ENCODE measurements around the gene TNFRSF18.

The TNFRSF18 gene

GRCh38 chr1:1236176-1236763 lies 29.9 kb upstream of the TNFRSF18 start:
- no peak overlapping the region for H3K9ac ChIP-seq (ENCODE audit: low read depth, low read length)
- no peaks in the 10 kb centered on the region for H3K9me3 ChIP-seq (ENCODE audit: control insufficient read depth, insufficient read depth, low read length)
- no peaks in the 10 kb centered on the region for H3K36me3 ChIP-seq (ENCODE audit: insufficient read depth, low read length)
- peaks cover 4% of the 10 kb centered on the region; the same call in 1 of the 2 replicates for H3K4me1 ChIP-seq (ENCODE audit: insufficient read depth, low read length)

- Histone ChIP-seq H3K4me1 (ENCODE audit: insufficient read depth, low read length) (peaks cover 4% of the 10 kb centered on the region; the same call in 1 of the 2 replicates), H3K9ac (ENCODE audit: low read depth, low read length) (no peak overlapping the region), H3K36me3 (ENCODE audit: insufficient read depth, low read length) (no peaks in the 10 kb centered on the region)
These were observed 28.8 kb upstream of the TNFRSF18 start for GRCh38 chr1:1235016-1235744.

GRCh38 chr1:1234180-1234808 lies 27.9 kb upstream of the TNFRSF18 start:
- Histone ChIP-seq H3K4me1 (ENCODE audit: insufficient read depth, low read length) (peaks cover 4% of the 10 kb centered on the region; the same call in 1 of the 2 replicates), H3K9ac (ENCODE audit: low read depth, low read length) (no peak overlapping the region), H3K36me3 (ENCODE audit: insufficient read depth, low read length) (no peaks in the 10 kb centered on the region), H3K9me3 (ENCODE audit: control insufficient read depth, insufficient read depth, low read length) (no peaks in the 10 kb centered on the region)

More at GRCh38 chr1:1235016-1235744, 28.8 kb upstream of the TNFRSF18 start:
- no peaks in the 10 kb centered on the region for H3K9me3 ChIP-seq (ENCODE audit: control insufficient read depth, insufficient read depth, low read length)

GRCh38 chr1:1233567-1233892 lies 27.1 kb upstream of the TNFRSF18 start:
- no peak overlapping the region for H3K9ac ChIP-seq (ENCODE audit: low read depth, low read length)
- no peaks in the 10 kb centered on the region for H3K9me3 ChIP-seq (ENCODE audit: control insufficient read depth, insufficient read depth, low read length)
- H3K36me3 ChIP-seq (ENCODE audit: insufficient read depth, low read length) = no peaks in the 10 kb centered on the region
- peaks cover 4% of the 10 kb centered on the region; the same call in 1 of the 2 replicates for H3K4me1 ChIP-seq (ENCODE audit: insufficient read depth, low read length)

GRCh38 chr1:1232796-1233566 lies 26.6 kb upstream of the TNFRSF18 start:
- Histone ChIP-seq H3K9ac (ENCODE audit: low read depth, low read length) (peak overlapping the region; percentile 30; the same call in 1 of the 2 replicates), H3K36me3 (ENCODE audit: insufficient read depth, low read length) (no peaks in the 10 kb centered on the region), H3K9me3 (ENCODE audit: control insufficient read depth, insufficient read depth, low read length) (no peaks in the 10 kb centered on the region), H3K4me1 (ENCODE audit: insufficient read depth, low read length) (peaks cover 4% of the 10 kb centered on the region; the same call in 1 of the 2 replicates)

GRCh38 chr1:1232208-1232795 lies 25.9 kb upstream of the TNFRSF18 start, which contains the start of gene B3GALT6:
Gene B3GALT6 (plus strand): TSS chr1:1232237. CDS start chr1:1232279, 42 bp downstream.
- H3K9me3 ChIP-seq (ENCODE audit: control insufficient read depth, insufficient read depth, low read length) = no peaks in the 10 kb centered on the region
- H3K36me3 ChIP-seq (ENCODE audit: insufficient read depth, low read length) = no peaks in the 10 kb centered on the region

GRCh38 chr1:1231400-1232207 lies 25.2 kb upstream of the TNFRSF18 start, which contains the start of gene SDF4:
Gene SDF4 (minus strand): TSS chr1:1232001. CDS start chr1:1228772, 3,229 bp downstream.
- no peaks in the 10 kb centered on the region for H3K4me1 ChIP-seq (ENCODE audit: insufficient read depth, low read length)
- H3K36me3 ChIP-seq (ENCODE audit: insufficient read depth, low read length) = no peaks in the 10 kb centered on the region
- H3K9ac ChIP-seq (ENCODE audit: low read depth, low read length) = peak within 1 kb of the TSS; percentile 91
- no peaks in the 10 kb centered on the region for H3K9me3 ChIP-seq (ENCODE audit: control insufficient read depth, insufficient read depth, low read length)

More at GRCh38 chr1:1232208-1232795, 25.9 kb upstream of the TNFRSF18 start, which contains the start of gene B3GALT6:
- Histone ChIP-seq H3K4me1 (ENCODE audit: insufficient read depth, low read length) (peaks cover 4% of the 10 kb centered on the region; the same call in 1 of the 2 replicates), H3K9ac (ENCODE audit: low read depth, low read length) (peak within 1 kb of the TSS; percentile 91)

- Histone ChIP-seq H3K4me1 (ENCODE audit: insufficient read depth, low read length) (no peaks in the 10 kb centered on the region), H3K9ac (ENCODE audit: low read depth, low read length) (peak overlapping the region; percentile 91), H3K36me3 (ENCODE audit: insufficient read depth, low read length) (no peaks in the 10 kb centered on the region), H3K9me3 (ENCODE audit: control insufficient read depth, insufficient read depth, low read length) (no peaks in the 10 kb centered on the region)
These were observed 24.4 kb upstream of the TNFRSF18 start for GRCh38 chr1:1230656-1231399.

- H3K9ac ChIP-seq (ENCODE audit: low read depth, low read length) = no peak overlapping the region
- H3K36me3 ChIP-seq (ENCODE audit: insufficient read depth, low read length) = no peaks in the 10 kb centered on the region
- H3K4me1 ChIP-seq (ENCODE audit: insufficient read depth, low read length) = no peaks in the 10 kb centered on the region
- no peaks in the 10 kb centered on the region for H3K9me3 ChIP-seq (ENCODE audit: control insufficient read depth, insufficient read depth, low read length)
These were observed 23.4 kb upstream of the TNFRSF18 start for GRCh38 chr1:1229770-1230169.

GRCh38 chr1:1228596-1229321 lies 22.4 kb upstream of the TNFRSF18 start:
- H3K9ac ChIP-seq (ENCODE audit: low read depth, low read length) = no peak overlapping the region
- no peaks in the 10 kb centered on the region for H3K4me1 ChIP-seq (ENCODE audit: insufficient read depth, low read length)
- no peaks in the 10 kb centered on the region for H3K36me3 ChIP-seq (ENCODE audit: insufficient read depth, low read length)
- H3K9me3 ChIP-seq (ENCODE audit: control insufficient read depth, insufficient read depth, low read length) = no peaks in the 10 kb centered on the region

- H3K9ac ChIP-seq (ENCODE audit: low read depth, low read length) = no peak overlapping the region
- H3K36me3 ChIP-seq (ENCODE audit: insufficient read depth, low read length) = no peaks in the 10 kb centered on the region
- no peaks in the 10 kb centered on the region for H3K9me3 ChIP-seq (ENCODE audit: control insufficient read depth, insufficient read depth, low read length)
- H3K4me1 ChIP-seq (ENCODE audit: insufficient read depth, low read length) = no peaks in the 10 kb centered on the region
These were observed 21.8 kb upstream of the TNFRSF18 start for GRCh38 chr1:1228187-1228586.

- Histone ChIP-seq H3K9ac (ENCODE audit: low read depth, low read length) (no peak overlapping the region), H3K36me3 (ENCODE audit: insufficient read depth, low read length) (peaks cover 4% of the 10 kb centered on the region; the same call in 1 of the 2 replicates), H3K9me3 (ENCODE audit: control insufficient read depth, insufficient read depth, low read length) (no peaks in the 10 kb centered on the region), H3K4me1 (ENCODE audit: insufficient read depth, low read length) (no peaks in the 10 kb centered on the region)
These were observed 21.0 kb upstream of the TNFRSF18 start for GRCh38 chr1:1227386-1227785.
